Uterus (tissue), 4 donors: ENCODE measurements around the gene SCGB3A2. TPM values are rescaled to one million over a fixed set of nuclear protein-coding genes. Genes with fewer than 3 reads are reported as not detected.

ENCODE experiments used
- DNase-seq, 2 donors: peaks; one replicate each; pipeline ENCODE4 v3.0.0-alpha.2; 2019 to 2020
- H3K27ac ChIP-seq, 2 donors: fragments of 200-600 bp; sonication (generic); 1 replicate in 1 of 2; 2 replicates in 1 of 2; pipeline ENCODE4 v1.5.1; 2016 to 2018
- H3K27me3 ChIP-seq, 2 donors: fragments of 200-600 bp; sonication (generic); one replicate each; pipeline ENCODE4 v1.5.1; 2018 to 2019; ENCODE audit warnings: control low read depth in 1 of 2
- H3K36me3 ChIP-seq, 2 donors: fragments of 200-600 bp; sonication (generic); one replicate each; pipeline ENCODE4 v1.5.1; 2019; ENCODE audit warnings: control low read depth in 1 of 2
- H3K4me1 ChIP-seq, 2 donors: fragments of 200-600 bp; sonication (generic); one replicate each; pipeline ENCODE4 v1.5.1; 2018 to 2019; ENCODE audit warnings: control low read depth in 1 of 2
- H3K4me3 ChIP-seq, 2 donors: fragments of 200-600 bp; sonication (generic); 1 replicate in 1 of 2; 2 replicates in 1 of 2; pipeline ENCODE4 v1.5.1; 2018 to 2019; ENCODE audit warnings: mild to moderate bottlenecking in 1 of 2
- H3K9me3 ChIP-seq, 2 donors: fragments of 200-600 bp; sonication (generic); one replicate each; pipeline ENCODE4 v1.5.1; 2019; ENCODE audit warnings: control low read depth in 1 of 2
- POLR2A ChIP-seq, 2 donors: fragments of 450-650 bp; IDR thresholded peaks; one replicate each; pipeline ENCODE4 v1.6.1; 2016; ENCODE audit warnings: antibody characterized with exemption in 2 of 2, mild to moderate bottlenecking in 1 of 2, moderate library complexity in 1 of 2
- intact Hi-C: fragments of 100-400 bp; cut with DNase I; formaldehyde crosslinking; loops from one replicate; pipeline ENCODE4 v1.15.1; 2023; ENCODE audit warnings: low total_unique reads
- total RNA-seq, 4 donors: library from RNA; depleted of rRNA in 3 of 4; stranded (reverse); fragments of >200 nt in 3 of 4; gene quantifications; one replicate each; pipeline versions ENCODE4 v1.1.0 to v1.2.4, GENCODE V29; 2014 to 2023
- TF ChIP-seq, protein P1 (sequence below), 4 experiments: fragments of 200-600 bp in 2 of 4; fragments of 450-650 bp in 2 of 4; sonication (generic) in 2 of 4; IDR thresholded peaks; one replicate each; pipeline ENCODE4 v1.5.1; 2016 to 2019; ENCODE audit warnings: antibody characterized with exemption in 4 of 4, mild to moderate bottlenecking in 2 of 4, moderate library complexity in 1 of 4
- donor health status: DM: yes; HTN: yes; CAD: no.

Gene SCGB3A2
- total RNA-seq, 4 donors from 2014 or later, result not detected

DNA sequence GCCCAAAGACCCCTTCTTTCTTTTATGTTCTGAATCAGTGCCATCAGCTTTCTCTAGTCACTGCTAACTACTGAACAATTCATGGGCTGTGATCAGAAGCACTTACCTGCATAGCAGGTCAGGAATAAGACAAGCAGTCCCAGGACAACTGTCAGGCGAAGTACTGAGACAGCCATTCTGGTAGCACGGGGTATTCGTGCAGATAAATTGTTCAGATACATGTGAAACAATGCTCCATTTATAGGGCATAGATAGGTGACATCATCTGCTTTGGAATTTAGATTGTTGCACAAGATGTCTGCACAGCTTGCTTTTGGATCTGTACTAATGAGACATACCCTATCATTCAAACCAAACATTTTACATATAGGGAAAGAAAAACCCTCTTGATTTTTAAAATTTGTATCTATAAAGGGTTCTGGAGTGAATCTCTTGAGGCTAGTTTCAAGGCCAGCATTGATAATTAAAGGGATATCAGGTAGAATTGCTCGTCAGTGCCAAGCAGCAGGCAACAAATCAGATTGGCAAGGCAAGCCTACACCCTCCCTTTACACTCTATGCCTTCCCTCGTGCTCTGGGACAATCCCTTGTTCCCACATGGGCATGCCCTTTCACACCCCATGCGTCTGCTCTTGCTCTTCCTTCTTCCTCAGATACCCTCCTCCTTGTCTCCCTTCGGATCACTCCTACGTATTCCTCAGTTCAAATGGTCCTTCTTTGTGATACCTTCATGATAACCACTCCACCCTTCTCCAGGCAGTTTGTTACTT lies 28.0 kb downstream of the SCGB3A2 start, which contains the start of gene C5orf46:
TSS of gene C5orf46 (minus strand) at position 213 of the 770 bp plus-strand sequence. CDS start at position 176, 37 bp downstream.
- no peaks in the 10 kb centered on the region for H3K36me3 ChIP-seq
- H3K27ac ChIP-seq, result no peak within 1 kb of the TSS
- intact Hi-C loops, result no loop called here
- no peak within 1 kb of the TSS for H3K4me3 ChIP-seq
- no peaks in the 10 kb centered on the region for H3K27me3 ChIP-seq
- H3K9me3 ChIP-seq, result no peaks in the 10 kb centered on the region
- no peak for TF ChIP-seq POLR2A (IDR thresholded peaks at IDR 0.05)
- TF ChIP-seq, protein P1, sequence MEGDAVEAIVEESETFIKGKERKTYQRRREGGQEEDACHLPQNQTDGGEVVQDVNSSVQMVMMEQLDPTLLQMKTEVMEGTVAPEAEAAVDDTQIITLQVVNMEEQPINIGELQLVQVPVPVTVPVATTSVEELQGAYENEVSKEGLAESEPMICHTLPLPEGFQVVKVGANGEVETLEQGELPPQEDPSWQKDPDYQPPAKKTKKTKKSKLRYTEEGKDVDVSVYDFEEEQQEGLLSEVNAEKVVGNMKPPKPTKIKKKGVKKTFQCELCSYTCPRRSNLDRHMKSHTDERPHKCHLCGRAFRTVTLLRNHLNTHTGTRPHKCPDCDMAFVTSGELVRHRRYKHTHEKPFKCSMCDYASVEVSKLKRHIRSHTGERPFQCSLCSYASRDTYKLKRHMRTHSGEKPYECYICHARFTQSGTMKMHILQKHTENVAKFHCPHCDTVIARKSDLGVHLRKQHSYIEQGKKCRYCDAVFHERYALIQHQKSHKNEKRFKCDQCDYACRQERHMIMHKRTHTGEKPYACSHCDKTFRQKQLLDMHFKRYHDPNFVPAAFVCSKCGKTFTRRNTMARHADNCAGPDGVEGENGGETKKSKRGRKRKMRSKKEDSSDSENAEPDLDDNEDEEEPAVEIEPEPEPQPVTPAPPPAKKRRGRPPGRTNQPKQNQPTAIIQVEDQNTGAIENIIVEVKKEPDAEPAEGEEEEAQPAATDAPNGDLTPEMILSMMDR (IDR thresholded peaks at IDR 0.05), result no peak
- DNase-seq, result no peak
- no peaks in the 10 kb centered on the region for H3K4me1 ChIP-seq

DNA sequence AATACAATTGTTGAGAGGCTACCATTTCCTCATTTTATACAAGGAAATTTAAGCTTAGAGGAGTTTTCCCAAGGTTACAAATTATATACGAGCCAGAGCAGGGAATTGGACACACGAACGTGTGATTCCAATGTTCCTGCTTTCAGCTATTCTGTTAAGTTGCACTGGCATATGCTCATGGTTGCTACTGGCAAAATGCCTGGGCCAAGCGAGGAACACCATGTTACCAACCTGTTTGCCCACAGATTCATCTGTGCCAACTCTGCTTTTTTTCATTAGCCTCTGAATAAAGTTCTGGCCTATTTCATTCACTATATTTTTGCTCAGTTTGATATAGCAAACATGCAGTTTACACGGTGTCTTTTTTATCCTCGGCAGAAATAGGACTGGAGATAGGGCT lies 32.9 kb downstream of the SCGB3A2 start:
- intact Hi-C loops, result no loop called here
- Histone ChIP-seq H3K4me3 (no peak overlapping the region), H3K36me3 (no peaks in the 10 kb centered on the region), H3K4me1 (no peaks in the 10 kb centered on the region), H3K9me3 (no peaks in the 10 kb centered on the region), H3K27me3 (no peaks in the 10 kb centered on the region), H3K27ac (no peak overlapping the region)
- TF ChIP-seq, protein P1 (IDR thresholded peaks at IDR 0.05), result no peak
- no peak for TF ChIP-seq POLR2A (IDR thresholded peaks at IDR 0.05)
- no peak for DNase-seq

DNA sequence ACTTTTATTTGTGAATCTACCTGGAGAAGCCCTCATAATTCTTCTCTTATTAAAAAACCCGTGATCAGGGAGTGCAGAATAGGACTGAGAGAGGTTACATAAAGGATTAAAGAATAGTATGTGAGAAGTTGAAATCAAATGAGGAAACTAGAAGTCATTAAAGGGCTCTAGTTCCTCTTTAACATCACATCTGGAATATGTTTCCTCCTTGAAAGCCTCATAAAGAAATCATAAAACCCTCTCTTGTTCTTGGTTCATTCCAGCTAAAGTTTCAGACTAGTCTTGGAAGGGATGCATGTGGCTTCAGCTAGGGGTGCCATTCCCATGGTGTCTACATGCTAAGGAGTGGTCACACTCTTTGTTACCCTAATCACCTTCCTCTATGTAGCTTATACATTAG lies 33.5 kb downstream of the SCGB3A2 start:
- TF ChIP-seq, protein P1 (IDR thresholded peaks at IDR 0.05), result no peak
- no peak for TF ChIP-seq POLR2A (IDR thresholded peaks at IDR 0.05)
- Histone ChIP-seq H3K4me1 (no peaks in the 10 kb centered on the region), H3K4me3 (no peak overlapping the region), H3K27me3 (no peaks in the 10 kb centered on the region), H3K36me3 (no peaks in the 10 kb centered on the region), H3K27ac (no peak overlapping the region), H3K9me3 (no peaks in the 10 kb centered on the region)
- no peak for DNase-seq
- intact Hi-C loops, result no loop called here

DNA sequence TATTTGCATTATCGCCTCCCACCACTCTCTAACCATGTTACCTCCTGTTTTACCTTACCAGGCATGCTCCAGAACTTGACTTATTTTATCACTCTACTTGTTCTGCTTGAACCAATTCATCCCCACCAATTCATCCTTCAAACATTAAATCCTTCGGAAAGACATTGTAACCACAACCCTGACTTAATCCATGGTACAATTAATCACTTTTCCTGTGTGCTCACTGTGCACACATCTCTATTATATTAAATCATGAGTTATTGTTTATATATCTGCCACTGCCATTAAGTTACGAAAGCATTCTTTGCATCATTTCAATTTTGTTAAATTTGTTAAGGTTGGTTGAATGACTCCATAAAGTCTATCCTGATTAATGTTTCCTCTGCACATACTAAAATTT lies 35.3 kb downstream of the SCGB3A2 start:
- H3K4me3 ChIP-seq, result no peak overlapping the region
- DNase-seq, result no peak
- no peaks in the 10 kb centered on the region for H3K9me3 ChIP-seq
- intact Hi-C loops, result no loop called here
- H3K27ac ChIP-seq, result no peak overlapping the region
- no peaks in the 10 kb centered on the region for H3K4me1 ChIP-seq
- TF ChIP-seq POLR2A (IDR thresholded peaks at IDR 0.05), result no peak
- TF ChIP-seq, protein P1 (IDR thresholded peaks at IDR 0.05), result no peak
- no peaks in the 10 kb centered on the region for H3K36me3 ChIP-seq
- H3K27me3 ChIP-seq, result no peaks in the 10 kb centered on the region

DNA sequence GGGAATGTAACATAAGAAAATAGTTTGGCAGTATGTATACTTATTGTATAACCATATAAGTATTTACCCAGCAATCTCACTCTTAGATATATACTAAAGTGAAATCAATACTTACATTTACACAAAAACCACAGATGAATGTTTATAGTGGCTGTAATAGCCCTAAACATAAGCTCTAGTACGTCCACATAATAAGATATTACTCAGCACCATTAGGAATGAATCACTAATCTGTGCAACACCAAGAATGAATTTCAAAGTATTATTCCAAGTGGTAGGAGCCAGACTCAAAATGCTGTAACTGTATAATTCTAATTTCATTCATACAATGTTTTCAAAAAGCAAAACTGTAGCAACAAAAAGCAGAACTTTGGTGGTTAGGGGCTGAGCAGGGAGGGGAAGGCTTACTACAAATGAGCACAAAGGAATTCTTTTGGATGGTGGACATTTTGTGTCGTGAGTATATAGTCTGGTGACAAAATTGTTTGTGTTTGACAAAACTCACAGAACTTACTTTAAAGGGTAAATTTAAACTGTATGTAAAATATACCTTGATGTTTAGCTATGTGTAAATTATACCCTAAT lies 39.7 kb downstream of the SCGB3A2 start:
- Histone ChIP-seq H3K27me3 (no peaks in the 10 kb centered on the region), H3K4me1 (no peaks in the 10 kb centered on the region), H3K9me3 (no peaks in the 10 kb centered on the region), H3K27ac (no peak overlapping the region), H3K4me3 (no peak overlapping the region), H3K36me3 (no peaks in the 10 kb centered on the region)
- intact Hi-C loops, result no loop called here
- no peak for DNase-seq
- TF ChIP-seq POLR2A (IDR thresholded peaks at IDR 0.05), result no peak
- TF ChIP-seq, protein P1 (IDR thresholded peaks at IDR 0.05), result no peak
